Dermis microvascular lymphatic vessel endothelial cell (primary cell): Measurements from ENCODE around the gene MAP7D2. TPM values are rescaled to one million over a fixed set of nuclear protein-coding genes. Genes with fewer than 3 reads are reported as not detected.
"Not testable (repeated sequence)": the region's sequence is repeated elsewhere in the genome, so short reads cannot be mapped to it uniquely, and the experiment has no call there.

Experiments used
- DNase-seq, 2 donors: peaks; one replicate each; pipeline versions ENCODE4 v3.0.0 to v3.0.0-alpha.2; 2010; ENCODE audit warnings: low read depth in 2 of 2
- total RNA-seq: library from RNA; depleted of rRNA; stranded (reverse); fragments of >200 nt; gene quantifications from 2 replicates; pipeline ENCODE4 v1.2.1, GENCODE V29; 2014

MAP7D2 gene
- total RNA-seq, result 0.13 and 0.26 TPM in 2 replicates

DNA sequence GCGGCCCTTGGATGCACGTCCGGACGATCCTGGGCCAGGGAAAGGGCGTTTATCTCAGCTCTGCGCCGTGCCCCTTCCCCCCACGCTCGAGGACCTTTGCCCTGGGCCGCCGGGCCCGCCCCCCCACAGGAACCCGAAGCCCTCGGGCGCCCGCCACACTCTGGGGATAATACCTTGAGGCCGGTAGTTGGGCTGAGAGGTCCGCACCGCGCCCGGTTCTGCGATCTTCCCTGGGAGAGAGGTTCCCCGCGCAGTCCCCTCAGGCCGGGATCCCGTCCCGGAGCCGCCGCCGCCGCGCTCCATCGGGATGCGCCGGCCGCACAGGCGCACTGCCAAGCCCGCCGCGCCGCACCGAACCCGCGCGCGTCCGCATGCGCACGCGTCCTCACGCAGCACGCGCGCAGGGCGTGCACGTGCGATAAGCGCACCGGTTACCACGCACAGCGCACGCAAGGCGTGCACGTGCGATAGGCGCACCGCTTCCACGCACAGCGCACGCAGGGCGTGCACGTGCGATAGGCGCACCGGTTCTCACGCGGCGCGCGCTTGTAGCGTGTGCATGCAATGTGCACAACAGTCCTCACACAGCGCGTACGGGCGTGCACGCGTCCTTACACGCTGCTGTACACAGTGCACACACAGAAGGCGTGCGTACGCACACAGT lies at the start of gene MAP7D2:
Gene MAP7D2, minus strand, starts transcription at position 331 of the 664 bp plus-strand sequence. Its CDS starts 28 bp downstream, at position 303.
- DNase-seq, result peak in 1 of 2 donors; percentile 0

DNA sequence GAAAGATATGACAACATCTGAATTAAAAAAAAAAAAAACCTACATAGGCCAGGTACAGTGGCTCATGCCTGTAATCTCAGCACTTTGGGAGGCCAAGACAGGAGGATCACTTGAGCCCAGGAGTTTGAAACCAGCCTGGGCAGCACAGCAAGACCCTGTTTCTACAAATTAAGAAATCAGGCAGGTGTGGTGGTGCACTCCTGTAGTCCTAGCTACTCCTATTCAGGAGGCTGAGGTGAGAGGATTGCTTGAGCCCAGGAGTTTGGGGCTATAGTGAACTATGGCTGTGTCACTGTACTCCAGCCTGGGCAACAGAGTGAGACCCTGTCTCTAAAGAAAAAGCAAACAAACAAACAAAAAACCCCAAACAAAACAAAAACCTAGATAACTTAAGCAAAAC lies 45.8 kb upstream of the MAP7D2 start:
- not testable (repeated sequence) for DNase-seq

DNA sequence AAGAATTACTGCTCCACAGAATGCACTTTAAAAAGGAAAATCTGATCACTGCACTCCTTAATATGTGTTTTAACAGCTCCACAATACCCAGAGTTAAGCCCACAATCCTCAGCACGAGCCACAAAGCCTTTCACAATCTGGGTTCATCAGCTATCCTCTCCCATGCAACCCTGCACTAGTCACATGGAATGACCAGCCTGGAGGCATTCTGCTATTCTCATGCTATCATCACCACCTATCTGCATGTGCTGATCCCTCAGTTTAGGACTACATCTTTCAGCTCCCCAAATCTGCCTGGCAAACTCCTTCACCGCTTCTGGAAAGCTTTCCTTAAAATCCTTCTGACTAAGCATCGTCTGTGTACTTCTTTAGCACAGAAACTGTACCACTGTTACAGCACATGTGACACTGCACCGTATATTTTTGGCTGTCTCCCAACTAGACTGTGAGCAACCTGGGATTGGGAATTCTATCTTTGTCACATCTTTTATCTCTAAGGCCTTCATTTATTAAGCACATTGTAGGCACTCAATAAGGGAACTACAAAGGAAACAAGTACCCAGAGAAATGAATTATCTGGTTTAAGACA lies 43.2 kb upstream of the MAP7D2 start:
- DNase-seq, result no peak

DNA sequence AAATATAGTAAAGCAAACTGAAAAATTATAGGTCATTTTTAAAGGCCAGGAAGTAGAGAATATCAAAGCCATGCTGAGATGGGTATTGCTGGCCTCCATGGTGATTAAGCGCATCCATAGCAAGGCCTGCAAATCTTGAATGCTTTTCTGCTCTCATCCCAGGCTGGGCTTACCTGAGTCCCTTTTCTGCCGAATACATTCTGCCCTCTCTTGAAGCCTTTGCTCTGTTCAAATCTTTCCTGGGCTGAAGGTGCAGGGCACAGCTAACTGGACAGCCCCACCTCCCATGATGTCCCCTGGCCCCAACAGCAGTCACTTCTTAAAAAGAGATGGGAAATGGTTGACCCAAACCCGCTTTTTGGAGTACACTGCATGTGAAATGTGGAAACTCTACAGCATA lies 35.0 kb upstream of the MAP7D2 start:
- no peak for DNase-seq

DNA sequence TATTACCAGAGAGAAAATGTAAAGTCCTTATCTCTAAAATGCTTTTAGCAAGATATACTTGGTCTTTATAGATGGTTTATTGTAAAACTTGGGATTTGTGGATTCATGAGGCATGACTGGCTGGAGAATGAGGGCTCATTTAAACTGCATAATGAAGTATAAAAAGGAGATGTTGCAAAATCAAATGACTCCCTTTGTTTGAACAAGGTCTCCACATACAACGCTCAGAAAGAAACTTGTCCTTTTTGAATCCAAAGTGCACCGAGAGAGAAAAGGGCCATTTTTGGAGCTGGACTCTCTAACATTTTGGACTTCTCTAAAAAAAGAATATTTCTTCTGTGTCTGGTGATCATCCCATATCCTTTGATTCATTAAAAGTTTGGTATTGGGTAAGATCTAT lies 32.6 kb upstream of the MAP7D2 start:
- DNase-seq, result no peak

DNA sequence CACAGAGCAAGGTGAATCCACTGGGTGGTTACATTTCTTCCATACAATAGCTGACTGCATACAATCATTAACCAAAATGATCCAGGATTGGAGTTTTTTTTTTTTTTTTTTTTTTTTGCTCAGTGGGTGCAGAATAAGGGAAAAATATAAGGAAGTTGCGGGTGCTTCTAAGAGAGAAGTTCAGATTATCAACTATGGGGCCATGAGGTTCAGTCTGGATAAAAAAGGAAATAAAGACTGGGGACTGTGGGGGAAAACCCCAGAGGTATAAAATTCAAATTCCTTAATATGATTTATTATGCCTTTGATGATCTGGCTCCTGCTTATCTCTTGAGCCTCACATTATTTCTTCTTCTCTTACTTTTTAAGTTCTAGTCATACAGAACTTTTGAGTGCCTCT lies 30.9 kb upstream of the MAP7D2 start:
- DNase-seq, result no peak

DNA sequence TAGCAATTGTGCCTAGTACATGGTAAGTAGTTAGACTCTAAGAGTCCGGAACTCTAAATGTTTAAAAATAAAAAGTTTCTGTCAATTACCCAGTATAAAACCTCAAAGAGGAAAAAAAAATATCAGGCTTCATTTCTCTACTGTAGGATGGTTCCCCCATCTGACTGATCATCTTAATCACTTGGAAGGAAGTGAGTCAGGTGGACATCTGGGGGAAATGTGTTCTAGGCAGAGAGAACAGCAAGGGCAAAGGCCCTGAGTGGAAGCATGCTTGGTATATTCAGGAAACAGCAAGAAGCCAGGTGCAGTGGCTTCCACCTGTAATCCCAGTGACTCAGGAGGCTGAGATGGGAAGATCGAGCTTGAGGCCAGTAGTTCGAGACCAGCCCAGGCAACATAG lies 27.8 kb upstream of the MAP7D2 start:
- peak in 1 of 2 donors; percentile 79 for DNase-seq

DNA sequence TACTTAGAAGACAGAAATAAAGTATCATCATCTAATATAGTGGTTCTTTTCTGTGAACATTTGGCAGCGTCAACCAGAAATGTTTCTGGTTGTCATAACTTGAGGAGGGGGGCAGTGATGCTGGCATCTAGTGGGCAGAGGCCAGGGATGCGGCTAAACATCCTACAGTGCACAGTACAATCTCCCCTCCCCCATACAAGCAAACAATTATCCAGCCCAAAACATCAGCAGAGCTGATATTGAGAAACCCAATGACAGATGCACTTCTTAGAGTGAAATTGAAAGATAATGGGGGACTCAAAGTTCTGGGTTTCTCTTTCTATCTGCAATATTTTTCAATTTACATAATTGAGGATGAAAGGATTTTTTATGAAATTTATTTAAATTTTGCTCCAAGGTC lies 26.9 kb upstream of the MAP7D2 start:
- DNase-seq, result no peak

DNA sequence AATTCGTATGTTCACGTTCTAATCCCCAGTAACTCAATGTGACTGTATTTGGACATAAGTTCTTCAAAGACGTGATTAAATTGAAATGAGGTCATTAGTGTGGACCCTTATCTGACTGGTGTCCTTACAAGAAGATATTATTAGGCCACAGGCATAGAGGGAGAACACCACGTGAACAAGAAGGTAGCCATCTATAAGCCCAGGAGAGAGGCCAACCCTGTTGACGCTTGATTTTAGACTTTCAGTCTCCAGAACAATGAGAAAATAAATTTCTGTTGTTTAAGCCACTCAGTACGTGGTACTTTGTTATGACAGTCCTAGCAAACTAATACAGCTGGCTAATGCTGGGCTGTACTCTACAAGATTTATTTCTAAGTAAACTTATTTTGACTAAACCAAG lies 26.4 kb upstream of the MAP7D2 start:
- no peak for DNase-seq

DNA sequence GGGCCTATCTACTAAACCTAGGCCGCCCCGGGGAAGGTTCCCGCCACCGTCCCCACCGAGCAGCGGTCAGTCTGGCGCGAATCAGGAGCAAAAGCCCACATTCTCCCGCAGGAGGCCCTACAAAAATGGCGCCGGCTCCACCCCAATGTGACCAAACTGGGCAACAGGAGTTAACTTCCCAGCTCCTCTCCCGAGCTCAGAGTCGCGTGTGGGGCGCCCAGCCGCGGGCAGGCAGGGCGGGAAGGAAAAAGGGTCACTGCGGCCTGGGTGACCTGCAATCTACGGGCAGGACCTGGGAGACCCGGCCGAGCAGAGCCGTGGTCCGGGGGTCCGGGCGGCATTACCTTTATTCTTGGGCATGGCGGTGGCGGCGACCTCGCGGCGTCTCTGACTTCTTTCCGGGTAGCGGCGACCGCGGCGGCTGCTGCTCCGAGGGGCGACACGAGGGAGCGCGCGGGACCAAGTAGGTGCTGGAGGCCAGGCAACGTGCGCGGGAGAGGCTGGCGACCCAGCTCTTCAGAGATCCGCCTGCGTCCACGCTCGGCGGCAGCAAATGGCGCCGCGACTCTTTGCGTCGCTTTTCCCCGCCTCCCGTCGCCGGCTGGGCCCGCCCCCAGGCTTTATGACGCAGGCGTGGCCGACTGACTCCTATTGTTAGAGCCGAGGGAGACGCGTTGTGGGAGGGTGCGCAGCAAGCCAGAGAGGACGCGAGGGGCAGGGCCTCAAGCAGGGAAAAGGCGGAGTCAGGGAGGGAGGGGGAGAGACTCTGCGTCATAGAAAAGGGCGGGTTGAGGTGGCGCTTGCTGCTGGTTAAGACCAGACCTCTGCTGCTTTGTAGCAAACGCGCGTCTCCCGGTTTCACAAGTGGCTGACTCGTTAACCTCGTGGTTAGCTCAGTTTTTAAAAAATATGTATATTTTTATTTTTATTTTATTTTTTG lies 24.8 kb upstream of the MAP7D2 start, which contains the start of gene EIF1AX:
Gene EIF1AX, minus strand, starts transcription at position 558 of the 940 bp plus-strand sequence. Its CDS starts 198 bp downstream, at position 360.
- DNase-seq, result peak; percentile 97

DNA sequence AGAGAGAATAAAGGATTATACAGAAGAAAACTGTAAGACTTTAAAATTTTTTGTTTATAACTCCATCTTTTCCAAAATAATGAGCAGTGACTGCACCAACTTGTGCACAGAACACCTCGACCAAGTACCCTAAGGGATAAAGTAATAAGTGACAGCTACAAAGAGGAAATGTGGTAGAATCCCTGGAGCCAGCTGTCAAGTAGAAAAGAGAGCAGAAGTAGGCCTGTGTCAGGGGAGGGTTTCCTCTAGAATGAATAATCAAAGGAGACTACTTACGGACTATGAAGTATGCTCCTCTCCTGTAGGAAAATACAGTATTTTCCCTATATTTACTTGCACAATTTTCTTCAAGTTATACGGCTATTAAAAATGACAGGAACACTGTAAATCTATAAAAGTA lies 23.7 kb upstream of the MAP7D2 start:
- no peak for DNase-seq

DNA sequence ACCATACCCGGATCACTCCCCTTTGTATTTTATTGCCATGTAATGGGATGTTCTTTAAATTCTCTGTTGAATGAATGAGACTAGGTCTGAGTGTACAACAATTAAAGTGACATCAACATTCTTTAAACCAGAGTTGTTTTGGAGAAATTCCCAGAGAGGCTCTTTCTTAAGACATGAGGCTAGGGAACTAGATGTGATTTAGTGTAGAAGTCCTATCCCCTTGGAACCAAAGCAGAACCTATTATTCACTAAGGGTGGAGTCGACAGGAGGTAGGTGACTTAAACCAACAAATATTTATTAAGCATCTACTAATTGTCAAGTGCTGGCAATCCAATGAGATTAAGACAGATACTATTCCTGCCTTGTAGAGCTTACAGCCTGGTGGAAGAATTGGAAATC lies 23.3 kb upstream of the MAP7D2 start:
- no peak for DNase-seq

DNA sequence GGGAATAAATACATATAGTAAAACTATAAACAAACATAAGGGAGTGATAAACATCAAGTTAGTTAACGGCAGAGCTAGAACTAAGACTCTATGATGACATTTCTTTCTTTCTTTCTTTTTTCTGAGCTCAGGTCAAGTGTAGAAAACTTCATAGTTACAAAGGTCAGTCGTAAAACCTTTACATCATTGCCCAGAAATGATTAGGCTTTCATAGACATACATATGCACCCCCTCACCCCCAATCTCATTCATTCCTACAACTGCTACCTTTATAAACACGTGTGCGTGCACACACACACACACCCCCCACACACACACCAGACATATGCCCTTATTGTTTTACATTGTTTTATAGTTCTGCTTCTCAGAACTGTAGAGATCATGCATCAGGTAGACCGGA lies 19.2 kb upstream of the MAP7D2 start:
- DNase-seq, result no peak

DNA sequence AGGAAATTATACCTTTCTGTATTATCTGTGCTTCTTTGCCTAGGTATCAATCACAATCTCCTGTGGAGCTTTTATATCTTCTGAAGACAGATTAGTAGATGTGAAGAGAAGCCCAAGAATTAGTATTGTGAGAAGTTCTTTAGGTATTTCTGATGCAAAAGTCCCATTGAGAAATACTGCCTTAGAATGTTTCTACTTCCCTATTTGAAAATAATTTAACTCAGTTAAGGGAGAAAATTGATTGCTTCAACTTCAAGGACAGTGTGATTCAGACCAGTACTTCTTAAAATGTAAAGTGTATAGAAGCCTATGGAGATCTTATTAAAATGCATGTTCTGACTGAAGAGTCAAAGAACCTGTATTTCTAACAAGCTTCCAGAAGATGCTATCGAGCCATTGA lies 16.0 kb upstream of the MAP7D2 start:
- no peak for DNase-seq

DNA sequence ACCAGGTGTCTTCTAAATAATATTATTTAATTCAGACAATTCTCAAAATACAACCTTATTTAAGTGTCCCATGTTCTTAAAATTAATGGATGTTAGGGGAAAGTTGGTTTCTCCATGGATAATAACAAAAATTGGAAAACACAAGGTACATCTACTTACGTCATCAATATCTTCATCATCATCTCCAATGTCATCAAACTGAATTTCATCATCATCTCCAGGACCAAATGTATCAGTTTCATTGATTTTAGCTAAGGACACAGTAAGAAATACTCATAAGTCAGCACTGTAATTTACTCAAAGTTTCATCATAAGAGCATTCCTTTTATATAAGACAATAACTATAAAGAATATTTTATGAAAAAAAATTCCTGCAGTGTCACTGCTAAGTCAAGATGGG lies 13.7 kb upstream of the MAP7D2 start:
- no peak for DNase-seq

DNA sequence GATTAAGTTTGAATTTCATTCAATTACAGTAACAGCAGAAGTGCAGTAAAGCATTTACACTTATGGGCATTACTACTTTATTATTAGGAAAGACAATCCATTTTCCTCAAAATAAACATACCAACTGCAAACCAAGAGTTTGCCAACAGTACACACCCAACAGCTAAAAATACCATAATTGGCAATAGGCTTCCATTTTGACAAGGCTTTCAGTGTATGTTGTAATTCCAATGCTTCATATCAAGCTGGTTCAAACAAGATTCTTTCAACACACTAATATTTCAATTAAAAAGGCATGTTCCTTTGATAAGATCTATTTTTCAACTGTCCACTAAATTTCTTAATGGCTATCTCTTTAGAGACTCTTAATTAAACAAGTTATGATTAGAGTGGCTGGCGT lies 12.8 kb upstream of the MAP7D2 start:
- DNase-seq, result no peak

DNA sequence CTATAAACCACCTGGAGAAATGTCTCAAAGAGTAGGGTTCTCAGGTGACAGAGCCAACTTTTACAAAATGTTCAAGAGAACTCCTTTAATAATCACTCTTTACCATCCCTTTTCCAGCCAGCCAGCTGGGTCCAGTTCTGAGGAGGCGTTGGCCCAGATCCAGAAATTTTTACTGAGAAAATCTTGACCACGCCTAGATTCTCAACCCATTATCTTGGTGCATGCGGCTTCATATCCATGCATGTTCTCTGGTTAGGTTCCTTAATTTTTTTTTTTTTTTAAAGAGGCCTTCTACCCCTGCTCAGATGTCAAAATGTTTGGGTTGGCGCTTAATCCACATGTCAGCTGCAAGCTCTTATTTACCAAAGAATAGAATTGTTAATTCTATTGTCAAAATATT lies 12.0 kb upstream of the MAP7D2 start:
- DNase-seq, result no peak

DNA sequence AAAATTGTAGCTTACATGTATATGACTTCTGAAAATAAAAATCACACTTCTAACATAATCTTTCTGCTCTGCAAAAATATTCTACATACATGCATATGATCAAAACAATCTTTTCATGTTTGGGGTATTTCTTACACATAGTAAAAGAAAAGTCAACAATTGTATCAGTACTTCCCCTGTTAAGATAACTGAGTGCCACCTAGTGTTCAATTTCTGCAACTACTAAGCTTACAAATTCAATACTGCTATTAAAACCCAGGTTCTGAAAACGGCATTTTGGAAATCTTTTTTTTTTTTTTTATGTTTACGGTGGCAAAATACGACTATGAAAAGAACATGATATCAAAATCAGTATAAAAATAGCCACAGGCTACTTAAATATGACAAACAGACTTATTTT lies 10.7 kb upstream of the MAP7D2 start:
- not testable (repeated sequence) for DNase-seq

DNA sequence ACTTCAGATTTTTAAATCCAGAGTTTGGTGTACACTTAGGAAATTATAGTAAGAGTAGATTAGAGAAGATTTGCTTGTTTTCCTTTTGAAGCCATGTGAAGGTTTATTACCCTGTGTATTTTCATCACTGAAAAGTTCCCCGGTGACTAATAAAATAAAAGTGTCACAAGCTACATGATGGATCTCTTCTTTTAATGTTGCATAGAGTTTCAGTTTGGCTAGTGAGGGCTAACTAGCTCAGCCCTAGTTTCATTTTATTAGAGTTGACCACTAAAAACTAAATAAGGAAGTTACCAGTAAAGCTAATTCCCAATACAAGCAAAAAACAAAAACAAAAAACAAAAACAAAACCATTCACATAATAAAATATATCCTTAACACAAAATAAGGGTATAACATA lies 10.1 kb upstream of the MAP7D2 start:
- DNase-seq, result not testable (repeated sequence)

DNA sequence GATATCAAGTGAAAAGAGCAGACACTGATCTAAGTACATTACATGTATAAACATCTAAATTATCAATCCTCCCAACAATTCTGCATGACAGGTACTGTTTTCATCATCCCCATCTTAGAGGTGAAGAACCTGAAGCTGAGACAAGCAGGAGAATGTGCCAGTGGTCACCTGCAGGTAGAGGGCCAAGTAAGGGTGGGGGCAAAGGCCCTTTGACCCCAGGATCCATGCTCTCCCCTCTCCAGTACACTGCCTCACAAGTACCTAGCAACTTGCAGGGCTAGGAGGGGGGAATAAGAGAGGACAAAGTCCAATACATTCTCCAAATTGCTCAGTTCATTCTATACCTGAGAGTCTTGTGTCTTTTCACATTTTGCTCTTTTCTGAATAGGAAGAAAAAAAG lies 8.3 kb upstream of the MAP7D2 start:
- no peak for DNase-seq

DNA sequence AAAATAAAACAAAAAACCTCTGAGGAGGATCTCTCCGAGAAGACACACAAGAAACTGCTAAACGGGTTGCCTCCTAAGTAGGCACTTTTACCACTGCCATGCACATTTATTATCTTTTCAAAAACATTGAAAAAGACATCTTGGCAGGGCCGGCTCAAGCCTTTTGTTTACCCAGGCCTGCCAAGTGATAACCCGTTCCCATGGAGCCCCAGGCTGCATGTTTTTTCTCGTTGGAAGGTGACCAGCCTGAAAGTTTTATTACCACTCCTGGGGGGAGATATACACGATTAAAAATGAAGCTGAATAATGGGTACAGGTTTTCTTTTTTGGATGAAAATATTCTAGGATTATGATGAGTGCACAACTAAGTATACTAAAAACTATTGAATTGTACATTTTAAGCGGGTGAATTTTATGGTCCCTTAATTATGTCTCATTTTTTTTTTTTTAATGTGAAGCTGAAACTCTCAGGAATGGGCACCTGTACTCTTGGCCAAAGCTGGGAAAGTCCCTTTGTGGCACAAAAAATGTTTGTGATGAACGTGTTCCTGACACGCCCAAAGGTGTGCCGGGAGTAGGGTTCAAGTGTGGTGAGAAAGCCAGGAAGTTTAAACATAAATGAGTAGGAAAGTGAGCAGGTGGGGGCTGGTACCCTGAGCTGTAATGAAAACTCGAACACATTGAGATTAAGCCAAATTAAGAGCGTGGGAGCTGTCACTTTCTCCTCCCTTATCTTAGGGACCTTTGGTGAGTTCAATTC lies 1.5 kb upstream of the MAP7D2 start:
- DNase-seq, result no peak
